ENCODE results near the gene POLR3G. TPM values are rescaled to one million over a fixed set of nuclear protein-coding genes. Genes with fewer than 3 reads are reported as not detected.

Gene POLR3G
- total and polyA plus RNA-seq, 2 experiments from 2014 or later = 0.79 to 3.5 TPM

DNA sequence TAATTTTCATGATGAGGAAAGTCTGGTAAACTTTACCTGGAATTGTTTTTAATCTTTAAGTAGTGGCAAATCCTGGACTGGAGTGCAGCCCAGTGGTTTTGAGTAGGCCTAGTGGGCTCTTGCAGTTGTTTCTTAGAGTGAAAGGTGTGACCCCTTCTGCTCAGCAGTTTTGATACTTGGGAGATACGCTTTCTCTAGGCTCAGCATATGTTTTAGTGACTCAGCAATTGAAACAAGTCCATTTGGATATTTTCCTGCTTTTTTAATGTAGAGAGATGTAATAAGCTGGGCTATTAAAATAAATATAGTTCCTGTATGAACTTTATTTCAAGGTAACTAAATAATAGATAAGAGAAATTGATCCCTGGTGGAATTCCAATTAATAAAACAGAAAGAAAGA is 6.0 kb downstream of the POLR3G start:
- no peak overlapping the region for H3K4me3 ChIP-seq

DNA sequence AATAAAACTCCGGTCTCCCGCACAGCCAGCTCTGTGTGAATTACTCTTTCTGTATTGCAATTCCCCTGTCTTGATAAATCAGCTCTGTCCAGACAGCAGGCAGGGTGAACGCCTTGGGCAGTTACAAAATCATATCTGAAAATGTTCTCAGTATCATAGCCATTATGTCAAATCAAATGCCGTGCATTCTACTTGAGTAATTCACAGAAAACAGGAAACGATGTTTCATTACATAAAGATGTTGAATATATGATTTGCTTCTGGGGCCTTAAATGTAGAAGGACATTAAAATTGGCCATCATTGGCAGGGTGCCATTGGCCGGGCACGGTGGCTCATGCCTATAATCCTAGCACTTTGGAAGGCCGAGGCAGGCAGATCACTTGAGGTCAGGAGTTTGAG is 8.5 kb downstream of the POLR3G start:
- no peaks in the 10 kb centered on the region for H3K9me2 ChIP-seq (replicated peaks; ENCODE audit: insufficient read depth)
- H3K9me3 ChIP-seq (ENCODE audit: low read depth) = no peaks in the 10 kb centered on the region
- no peak overlapping the region for H3K4me2 ChIP-seq
- H2AFZ ChIP-seq = no peak overlapping the region
- H3K27me3 ChIP-seq = no peaks in the 10 kb centered on the region
- DNase-seq (ENCODE audit: low spot score) = no peak
- 95% methylated on average over 8 of the region's 8 CpGs for whole genome bisulfite sequencing (ENCODE audit: low lambda C conversion rate, missing lambda C conversion rate)
- TF ChIP-seq, protein P1, sequence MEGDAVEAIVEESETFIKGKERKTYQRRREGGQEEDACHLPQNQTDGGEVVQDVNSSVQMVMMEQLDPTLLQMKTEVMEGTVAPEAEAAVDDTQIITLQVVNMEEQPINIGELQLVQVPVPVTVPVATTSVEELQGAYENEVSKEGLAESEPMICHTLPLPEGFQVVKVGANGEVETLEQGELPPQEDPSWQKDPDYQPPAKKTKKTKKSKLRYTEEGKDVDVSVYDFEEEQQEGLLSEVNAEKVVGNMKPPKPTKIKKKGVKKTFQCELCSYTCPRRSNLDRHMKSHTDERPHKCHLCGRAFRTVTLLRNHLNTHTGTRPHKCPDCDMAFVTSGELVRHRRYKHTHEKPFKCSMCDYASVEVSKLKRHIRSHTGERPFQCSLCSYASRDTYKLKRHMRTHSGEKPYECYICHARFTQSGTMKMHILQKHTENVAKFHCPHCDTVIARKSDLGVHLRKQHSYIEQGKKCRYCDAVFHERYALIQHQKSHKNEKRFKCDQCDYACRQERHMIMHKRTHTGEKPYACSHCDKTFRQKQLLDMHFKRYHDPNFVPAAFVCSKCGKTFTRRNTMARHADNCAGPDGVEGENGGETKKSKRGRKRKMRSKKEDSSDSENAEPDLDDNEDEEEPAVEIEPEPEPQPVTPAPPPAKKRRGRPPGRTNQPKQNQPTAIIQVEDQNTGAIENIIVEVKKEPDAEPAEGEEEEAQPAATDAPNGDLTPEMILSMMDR (IDR thresholded peaks at IDR 0.05; ENCODE audit: poor library complexity) = no peak
- no peak for TF ChIP-seq EZH2phosphoT487 (IDR thresholded peaks at IDR 0.05; ENCODE audit: low read depth, severe bottlenecking, unreplicated experiment)
- TF ChIP-seq EZH2 (IDR thresholded peaks at IDR 0.05; ENCODE audit: borderline replicate concordance) = no peak
- no peaks in the 10 kb centered on the region for H3K79me2 ChIP-seq
- no peaks in the 10 kb centered on the region for H4K20me1 ChIP-seq (ENCODE audit: insufficient read depth, poor library complexity, severe bottlenecking)
- no peak overlapping the region for H3K4me3 ChIP-seq
- H3K4me1 ChIP-seq (ENCODE audit: insufficient read depth) = no peaks in the 10 kb centered on the region
- H3K27ac ChIP-seq = no peak overlapping the region
- H3K36me3 ChIP-seq (replicated peaks; ENCODE audit: insufficient read depth, low read depth) = no peaks in the 10 kb centered on the region

More for the DNA sequence above, 6.0 kb downstream of the POLR3G start:
- Histone ChIP-seq H3K27me3 (no peaks in the 10 kb centered on the region), H2AFZ (no peak overlapping the region), H3K4me1 (ENCODE audit: insufficient read depth) (no peaks in the 10 kb centered on the region), H3K4me2 (no peak overlapping the region), H3K9me3 (ENCODE audit: low read depth) (no peaks in the 10 kb centered on the region), H3K9me2 (replicated peaks; ENCODE audit: insufficient read depth) (no peaks in the 10 kb centered on the region), H3K79me2 (no peaks in the 10 kb centered on the region), H4K20me1 (ENCODE audit: insufficient read depth, poor library complexity, severe bottlenecking) (no peaks in the 10 kb centered on the region), H3K27ac (no peak overlapping the region), H3K36me3 (replicated peaks; ENCODE audit: insufficient read depth, low read depth) (no peaks in the 10 kb centered on the region)
- WGBS (ENCODE audit: low lambda C conversion rate, missing lambda C conversion rate) = 93% methylated on average over 1 of the region's 1 CpG
- DNase-seq (ENCODE audit: low spot score) = no peak
- TF ChIP-seq EZH2phosphoT487 (IDR thresholded peaks at IDR 0.05; ENCODE audit: low read depth, severe bottlenecking, unreplicated experiment) (no peak), EZH2 (IDR thresholded peaks at IDR 0.05; ENCODE audit: borderline replicate concordance) (no peak)
- TF ChIP-seq, protein P1 (IDR thresholded peaks at IDR 0.05; ENCODE audit: poor library complexity) = no peak

- 56% methylated on average over 3 of the region's 3 CpGs for WGBS (ENCODE audit: low lambda C conversion rate, missing lambda C conversion rate)
These were observed 9.9 kb downstream of the POLR3G start for GRCh38 chr5:90484540-90484939.

More at GRCh38 chr5:90484540-90484939, 9.9 kb downstream of the POLR3G start:
- no peaks in the 10 kb centered on the region for H4K20me1 ChIP-seq (ENCODE audit: insufficient read depth, poor library complexity, severe bottlenecking)
- H3K27me3 ChIP-seq = no peaks in the 10 kb centered on the region
- no peaks in the 10 kb centered on the region for H3K9me3 ChIP-seq (ENCODE audit: low read depth)
- H3K4me1 ChIP-seq (ENCODE audit: insufficient read depth) = no peaks in the 10 kb centered on the region
- H2AFZ ChIP-seq = no peak overlapping the region
- H3K9me2 ChIP-seq (replicated peaks; ENCODE audit: insufficient read depth) = no peaks in the 10 kb centered on the region
- TF ChIP-seq, protein P1 (IDR thresholded peaks at IDR 0.05; ENCODE audit: poor library complexity) = no peak
- TF ChIP-seq EZH2phosphoT487 (IDR thresholded peaks at IDR 0.05; ENCODE audit: low read depth, severe bottlenecking, unreplicated experiment) (no peak), EZH2 (IDR thresholded peaks at IDR 0.05; ENCODE audit: borderline replicate concordance) (no peak)
- no peaks in the 10 kb centered on the region for H3K79me2 ChIP-seq
- H3K4me3 ChIP-seq = no peak overlapping the region
- H3K27ac ChIP-seq = no peak overlapping the region
- no peaks in the 10 kb centered on the region for H3K36me3 ChIP-seq (replicated peaks; ENCODE audit: insufficient read depth, low read depth)
- no peak for DNase-seq (ENCODE audit: low spot score)
- H3K4me2 ChIP-seq = no peak overlapping the region

Data from hepatocyte (in vitro differentiated cells).